Central memory CD4-positive, alpha-beta T cell (primary cell): ENCODE results near the gene PIGU.
A peak's percentile ranks its signal among the peaks of the same experiment; 100 is the strongest.

Experiments
- DNase-seq: peaks from one replicate; pipeline ENCODE4 v3.0.0; 2022

Gene PIGU

DNA sequence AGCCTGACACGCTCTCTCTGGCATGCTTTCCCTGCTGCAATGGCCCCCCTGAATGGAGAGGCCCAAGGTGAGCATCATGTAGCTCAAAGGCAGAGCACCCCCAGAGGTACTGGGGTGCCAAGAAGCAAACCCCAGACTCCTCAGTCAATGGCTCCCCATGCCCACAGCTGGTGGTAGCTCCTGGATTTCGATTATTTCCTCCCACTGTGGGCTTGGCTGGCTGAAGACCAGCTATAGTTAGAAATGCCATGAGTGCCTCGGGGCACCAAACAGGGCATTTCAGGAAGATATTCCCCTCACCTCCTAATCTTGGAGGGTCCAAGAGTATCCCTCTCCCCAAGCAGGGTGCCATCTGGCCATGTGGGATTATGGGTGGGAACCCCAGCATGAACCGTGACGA, 101.6 kb downstream of the PIGU start:
- DNase-seq, result no peak

DNA sequence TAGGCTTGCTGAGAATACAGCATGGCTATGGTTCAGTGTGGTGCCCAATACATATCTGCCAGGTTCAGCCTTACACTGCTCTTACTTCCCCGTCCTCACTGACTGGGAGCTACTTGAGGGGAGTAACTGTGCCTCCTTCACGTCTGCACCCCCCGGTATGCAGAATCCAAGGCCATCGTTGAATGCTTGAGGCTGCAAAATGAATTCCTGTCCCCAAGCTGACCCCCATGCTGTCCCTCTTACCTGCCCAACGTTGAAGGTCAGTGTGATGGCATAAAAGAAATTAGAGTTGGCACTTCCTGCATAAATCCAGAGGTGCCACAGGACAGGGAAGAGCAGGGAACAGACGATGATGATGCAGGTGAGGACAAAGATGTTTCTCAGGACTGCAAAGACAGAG, 102.0 kb downstream of the PIGU start:
- no peak for DNase-seq

DNA sequence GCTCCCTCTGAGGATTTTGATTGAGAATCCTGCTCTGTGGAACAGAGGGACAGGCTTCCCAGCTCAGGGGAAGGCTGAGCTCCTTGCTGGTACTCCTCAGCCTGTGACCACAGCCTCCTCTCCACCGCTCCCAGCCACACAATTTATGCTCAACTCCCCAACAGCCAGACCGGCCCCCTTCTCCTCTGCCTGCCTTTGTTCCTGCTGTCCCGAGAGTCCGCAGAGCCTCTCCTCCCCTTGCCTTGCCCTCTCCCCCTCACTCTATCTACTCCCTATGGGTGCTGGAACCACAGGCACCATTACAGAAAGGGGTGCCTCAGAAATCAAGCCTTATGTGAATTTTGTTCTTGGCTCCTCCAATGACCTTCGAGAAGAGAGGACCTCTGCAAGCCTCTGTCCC, 102.5 kb downstream of the PIGU start:
- no peak for DNase-seq

DNA sequence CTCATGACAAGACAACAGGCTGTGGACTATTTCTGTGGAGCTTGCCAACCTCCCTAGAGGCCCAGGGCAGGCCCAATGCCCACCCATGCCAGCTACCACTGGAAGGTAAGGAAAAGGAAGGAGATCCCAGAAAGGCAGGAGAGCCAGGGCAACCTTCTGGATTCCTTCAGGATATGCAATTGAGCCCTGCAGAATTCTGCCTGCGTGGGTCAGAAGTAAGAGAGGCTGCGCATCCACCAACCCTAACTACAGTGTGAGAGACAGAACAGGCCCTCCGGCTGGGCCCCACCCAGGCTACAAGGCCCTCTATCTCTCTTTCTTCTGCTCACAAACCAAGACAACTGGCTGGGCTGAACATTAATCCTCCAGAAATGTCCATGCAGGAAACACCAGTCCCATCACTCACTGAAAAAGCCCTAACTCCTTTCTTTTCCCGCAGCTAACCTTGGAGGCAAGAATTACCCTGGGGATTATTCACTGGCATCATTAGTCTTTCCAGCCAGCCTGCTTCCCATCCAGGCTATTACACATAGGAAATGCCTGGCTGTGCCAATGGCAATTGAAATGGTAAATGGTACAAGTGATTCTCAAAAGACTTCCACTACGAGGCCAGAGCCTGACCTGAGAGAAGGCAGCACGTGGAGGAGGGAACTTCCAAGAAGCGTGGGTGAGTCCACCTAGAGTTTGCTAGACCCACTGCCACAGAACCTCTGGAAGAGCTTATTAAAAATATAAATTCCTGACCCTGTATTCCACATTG, 103.2 kb downstream of the PIGU start:
- no peak for DNase-seq

DNA sequence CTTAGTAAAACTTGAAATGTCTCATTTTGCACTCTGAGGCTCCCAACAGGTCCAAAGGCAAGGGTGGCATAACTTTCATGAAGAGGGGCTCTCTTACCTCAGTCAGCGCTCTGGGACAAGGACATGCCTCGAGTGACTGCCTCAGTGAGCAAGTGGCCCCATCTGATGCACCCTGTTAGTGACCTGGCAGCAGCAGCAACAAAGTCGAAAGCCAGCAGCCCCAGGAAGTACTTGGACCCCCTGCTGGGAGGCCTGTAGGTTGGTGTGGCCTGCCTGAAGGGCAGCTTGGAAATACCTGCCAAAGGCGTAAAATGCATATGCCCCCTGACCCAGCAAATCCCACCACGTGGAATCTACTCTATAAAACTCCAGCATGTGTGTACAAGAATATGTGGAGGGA, 105.1 kb downstream of the PIGU start:
- DNase-seq, result no peak

DNA sequence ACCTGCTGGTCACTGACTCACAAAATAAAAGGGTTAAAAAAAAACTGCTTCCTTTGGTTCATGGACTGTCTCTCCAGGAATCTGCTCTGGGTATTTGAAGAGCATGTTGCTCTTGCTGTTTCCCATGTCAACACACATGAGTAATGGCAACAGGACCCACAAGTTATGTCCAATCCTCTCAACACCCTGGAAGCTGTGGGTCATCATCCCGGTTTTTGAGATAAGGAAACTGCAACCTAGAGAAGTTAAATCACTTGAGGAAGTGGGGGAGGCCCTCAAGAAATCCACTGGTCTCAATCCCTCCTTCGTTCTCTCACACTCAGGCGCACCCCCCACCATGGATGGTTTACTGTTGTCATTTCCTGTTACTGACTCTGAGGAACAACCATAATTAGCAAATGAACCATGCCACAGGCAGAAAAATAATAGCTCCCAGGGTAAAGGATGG, 106.0 kb downstream of the PIGU start:
- no peak for DNase-seq

DNA sequence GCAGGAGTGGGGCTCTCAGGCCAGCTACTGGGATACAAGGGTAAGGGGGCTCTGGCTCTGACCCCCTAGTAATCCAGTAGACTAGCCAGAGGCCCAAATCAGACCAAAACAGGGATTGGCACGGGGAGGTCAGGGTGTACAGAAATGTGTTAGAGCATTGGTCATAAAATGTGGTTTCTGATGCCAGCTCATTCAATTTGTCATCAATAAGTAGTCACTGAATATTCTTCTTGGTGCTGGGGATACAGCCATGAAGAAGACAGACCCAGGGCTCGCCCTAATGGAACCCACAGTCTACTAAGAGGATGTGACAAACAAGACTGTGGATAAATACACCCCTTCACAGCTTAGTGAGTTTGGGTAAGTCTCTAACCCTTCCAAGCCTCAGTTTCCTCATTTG, 107.3 kb downstream of the PIGU start:
- DNase-seq, result no peak

DNA sequence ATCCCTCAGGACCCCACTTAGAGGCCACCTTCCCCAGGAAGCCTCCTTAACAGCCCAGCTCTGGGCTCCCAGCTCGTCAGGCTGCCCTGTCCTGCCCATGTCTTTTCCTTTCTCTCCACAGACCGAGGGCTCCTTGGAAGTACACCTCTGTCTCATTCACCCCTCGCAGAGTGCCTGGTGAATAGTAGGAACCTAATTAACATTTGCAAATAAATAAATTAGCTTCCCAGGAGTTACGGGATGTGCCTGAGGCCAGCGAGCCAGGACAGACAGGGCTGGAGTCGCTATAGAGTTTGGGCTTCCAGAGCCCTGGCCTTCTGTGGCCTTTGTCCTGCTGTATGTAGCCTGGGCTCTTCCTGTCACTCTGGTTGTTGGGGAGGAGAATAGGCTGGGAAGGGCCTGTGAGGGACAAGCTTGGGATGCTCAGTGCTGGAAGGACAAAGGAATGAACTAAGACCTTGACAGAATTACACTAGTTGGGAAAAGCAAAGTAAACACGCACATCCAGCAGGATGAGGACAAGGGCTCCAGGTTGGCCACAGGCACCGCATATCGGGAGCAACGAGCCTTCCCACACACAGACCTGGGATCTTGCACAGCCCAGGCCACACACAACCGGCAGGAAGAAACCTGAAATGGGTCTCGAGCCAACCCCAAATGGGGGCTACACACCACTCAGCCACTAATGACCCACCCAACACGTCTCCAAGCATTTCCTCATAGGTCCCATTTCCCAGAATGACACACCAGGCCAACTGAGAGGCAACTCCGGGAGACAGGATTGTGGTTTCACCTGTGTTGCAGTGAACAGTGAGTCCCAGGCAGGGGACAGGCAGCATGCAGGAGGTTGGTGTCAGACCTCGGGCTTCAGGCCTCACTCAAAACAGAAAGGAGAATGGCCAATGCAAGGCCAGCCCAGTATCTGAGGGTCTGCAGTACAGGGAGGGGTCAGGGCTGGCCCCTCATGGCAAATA, 108.7 kb downstream of the PIGU start:
- DNase-seq, result no peak

DNA sequence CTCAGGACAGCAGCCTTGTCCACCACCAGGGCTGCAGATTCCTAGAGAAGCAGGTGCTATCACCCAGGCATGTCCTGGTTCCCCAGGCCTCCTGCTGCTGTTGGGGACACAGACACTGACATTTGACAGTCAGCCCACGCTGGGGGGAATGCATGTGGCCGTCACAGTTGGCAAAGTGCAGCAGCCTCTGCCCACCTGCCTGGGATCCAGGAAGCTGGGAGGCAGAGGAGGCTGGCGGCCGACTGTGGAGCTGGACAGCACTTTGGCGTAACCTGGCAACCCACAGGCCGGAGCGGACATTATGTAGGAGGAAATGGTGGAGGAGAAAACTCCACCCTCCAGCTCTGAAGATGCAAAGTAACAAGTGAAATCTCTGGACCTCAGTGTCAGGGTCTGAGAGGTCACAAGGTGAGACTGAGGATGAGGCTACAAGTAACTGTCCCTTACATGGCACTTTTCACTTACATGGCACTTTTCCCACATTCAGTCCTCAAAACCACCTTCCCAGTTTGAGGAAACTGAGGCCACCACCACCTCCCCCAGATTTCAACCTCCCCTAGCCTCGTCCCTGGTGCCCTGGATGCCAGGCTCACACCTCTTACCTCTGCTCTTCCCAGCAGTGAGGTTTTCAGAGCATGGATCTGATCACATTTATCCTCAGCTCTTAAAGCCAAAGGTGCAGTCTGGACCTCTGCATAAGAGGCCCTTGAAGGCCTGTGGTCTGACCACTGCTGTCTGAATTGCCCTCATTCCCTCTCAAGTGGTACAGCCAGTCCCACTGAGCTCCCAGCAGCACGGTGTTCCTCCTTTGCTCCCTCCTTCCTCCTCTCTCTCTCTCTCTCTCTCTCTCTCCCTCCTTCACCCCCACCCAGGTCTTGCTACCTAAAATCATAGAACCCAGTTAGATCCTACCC, 109.7 kb downstream of the PIGU start:
- DNase-seq, result no peak

DNA sequence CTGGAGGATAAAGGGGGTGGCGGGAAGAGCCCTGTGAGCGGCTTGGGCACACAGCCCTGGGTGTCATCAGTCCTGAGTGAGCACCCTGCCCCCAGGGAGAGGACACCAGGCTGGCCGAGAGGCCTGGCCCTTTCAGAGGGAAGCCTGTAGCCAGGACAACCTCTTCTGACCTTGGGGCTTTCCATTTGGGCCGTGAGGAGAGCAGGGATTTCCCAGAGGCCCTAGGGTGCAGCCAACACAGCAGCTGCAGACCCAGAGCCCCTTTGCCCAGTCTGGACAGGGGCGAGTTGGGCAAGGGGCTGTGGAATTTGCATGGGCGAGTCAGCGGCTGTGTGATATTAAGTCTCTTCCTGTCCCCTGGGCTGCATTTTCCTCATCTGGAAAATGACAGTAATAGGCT, 112.1 kb downstream of the PIGU start:
- no peak for DNase-seq

DNA sequence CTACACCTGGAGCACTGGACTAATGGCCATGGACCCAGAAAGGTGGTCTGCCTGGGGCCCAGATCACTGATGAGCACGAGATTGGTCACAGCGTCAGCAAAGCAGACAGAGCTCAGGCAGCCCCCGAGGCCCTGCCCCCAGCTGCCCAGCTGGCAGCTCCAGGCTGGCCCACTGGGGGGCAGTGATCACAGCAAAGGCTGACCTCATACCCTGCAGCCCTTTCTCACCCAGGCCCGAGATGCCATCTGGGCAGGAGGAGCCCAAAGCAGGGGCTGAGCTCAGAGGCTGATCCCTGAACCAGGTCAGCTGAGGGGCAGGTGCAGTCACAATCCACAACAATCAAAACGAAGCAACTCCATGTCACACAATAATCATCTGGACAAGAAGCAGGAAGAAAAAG, 114.3 kb downstream of the PIGU start:
- DNase-seq, result no peak

DNA sequence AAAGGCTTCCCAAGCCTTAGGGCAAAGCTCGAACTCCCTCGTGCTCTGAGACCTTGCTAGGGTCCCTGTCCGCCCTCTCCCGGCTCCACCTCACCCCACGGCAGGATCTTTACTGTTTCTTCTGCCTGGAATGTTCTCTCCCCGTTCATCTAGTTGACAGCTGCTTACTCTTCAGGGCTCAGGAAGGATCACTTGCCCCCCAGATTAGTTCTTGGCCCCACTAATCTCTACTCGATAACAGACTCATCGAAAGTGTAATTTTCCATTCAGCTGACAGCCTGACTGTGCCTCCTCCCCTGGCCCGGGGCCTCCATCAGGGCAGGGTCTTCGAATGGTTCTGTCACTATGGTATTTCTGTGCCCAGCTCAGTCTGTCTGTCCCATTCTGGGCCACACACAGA, 115.2 kb downstream of the PIGU start:
- DNase-seq, result no peak

DNA sequence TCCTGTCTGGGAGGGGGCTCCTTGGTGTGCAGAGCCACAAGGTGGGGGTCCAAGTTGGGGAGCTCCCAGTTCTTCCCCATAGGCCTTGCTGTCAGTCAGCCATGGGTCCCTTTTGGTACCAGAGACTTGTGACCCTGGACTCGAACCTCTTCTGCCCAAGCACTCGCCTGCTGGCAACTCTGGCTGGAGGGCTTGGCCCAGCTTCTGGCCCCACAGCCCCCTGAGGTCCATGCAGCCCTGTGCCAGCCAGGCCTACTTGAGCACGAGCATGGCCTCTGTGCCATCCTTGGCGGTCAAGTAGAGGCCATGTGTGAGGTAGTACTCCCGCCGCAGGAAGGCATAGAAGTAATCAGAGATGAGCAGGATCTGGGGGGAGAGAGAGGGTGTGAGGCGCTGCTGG, 116.3 kb downstream of the PIGU start:
- DNase-seq, result no peak

DNA sequence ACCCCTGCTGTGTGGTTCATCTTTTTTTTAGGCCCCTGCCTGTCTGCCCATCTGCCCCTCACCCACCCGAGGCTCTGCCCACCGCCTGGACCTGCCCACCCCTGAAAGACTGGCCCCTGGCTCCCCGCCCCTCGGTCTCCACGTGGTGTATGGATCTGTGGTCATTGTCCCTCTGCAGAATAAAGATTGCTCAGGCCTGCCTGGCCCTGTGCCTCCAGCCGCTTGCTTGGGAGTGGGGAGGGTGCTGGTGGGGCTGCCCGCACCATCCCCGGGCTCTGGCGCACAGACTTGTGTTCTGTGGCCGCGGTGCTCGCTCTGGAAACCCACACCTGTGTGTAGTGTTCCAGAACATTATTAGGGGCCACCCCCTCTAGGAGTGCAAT, 116.8 kb downstream of the PIGU start:
- no peak for DNase-seq

DNA sequence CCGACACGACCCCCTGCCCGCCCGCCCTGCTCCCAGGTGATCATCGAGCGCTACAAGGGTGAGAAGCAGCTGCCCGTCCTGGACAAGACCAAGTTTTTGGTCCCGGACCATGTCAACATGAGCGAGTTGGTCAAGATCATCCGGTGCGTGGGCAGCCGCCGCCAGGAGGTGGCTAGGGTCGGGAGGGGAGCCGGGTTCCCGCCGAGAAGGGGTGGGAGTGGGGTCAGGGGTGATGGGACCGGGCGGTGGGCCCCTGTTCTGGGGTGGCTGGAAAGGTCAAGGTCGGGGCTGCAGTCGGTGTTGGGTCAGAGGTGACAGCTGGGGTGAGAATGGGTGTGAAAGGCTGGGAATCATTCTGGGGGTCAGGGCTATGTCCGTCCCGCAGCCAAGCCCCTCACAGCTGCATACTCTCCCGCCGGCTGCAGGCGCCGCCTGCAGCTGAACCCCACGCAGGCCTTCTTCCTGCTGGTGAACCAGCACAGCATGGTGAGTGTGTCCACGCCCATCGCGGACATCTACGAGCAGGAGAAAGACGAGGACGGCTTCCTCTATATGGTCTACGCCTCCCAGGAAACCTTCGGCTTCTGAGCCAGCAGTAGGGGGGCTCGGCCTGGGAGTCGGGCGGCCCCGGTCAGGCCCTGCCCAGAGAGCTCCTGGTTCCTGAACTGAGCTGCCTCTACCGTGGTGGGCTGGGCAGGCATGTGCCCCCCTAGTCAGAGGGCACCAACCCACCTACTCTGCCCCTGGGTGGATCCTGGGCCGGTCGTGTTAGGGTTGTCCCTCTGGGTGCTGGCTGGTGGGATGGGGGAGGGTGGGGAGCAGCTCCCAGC, 117.4 kb downstream of the PIGU start:
- no peak for DNase-seq

DNA sequence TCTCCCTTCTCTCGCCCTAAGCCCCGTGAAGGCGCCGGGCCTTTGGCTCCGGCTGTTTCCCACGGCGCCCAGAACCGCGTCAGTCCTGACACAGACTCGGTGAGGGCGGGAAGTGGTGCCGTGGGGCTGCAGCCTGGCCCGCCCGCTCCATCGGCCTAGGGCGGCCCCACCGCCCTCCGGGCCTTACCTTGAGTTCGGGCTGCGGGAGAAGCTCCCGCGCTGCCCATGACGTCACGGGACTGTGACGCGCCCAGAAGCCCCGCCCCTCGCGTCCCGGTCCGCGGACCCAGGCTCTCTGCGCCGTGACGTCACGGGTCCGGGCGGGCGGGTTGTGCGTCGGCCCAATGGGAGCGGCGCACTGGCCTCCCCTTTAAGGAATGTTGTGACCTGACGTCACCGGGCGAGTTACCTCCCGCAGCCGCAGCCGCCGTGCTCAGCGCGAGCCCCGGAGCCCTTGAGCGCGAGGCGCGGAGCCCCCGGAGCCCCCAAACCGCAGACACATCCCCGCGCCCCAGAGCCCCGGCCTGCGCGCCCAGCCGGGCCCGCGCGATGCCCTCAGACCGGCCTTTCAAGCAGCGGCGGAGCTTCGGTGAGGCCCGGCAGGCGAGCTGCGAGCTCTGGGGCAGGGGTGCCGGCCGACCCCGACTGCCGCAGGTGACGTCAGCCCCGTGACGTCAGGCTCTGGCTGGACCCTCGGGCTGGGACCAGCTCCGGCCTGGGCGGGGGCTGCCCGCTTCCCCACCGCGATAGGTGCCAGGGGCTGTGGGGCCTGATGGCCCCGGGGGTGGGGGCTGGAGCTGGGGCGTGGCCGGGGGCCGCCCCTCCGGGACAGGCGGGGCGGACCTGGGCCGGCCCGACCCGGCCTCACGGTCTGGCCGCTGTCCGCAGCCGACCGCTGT, 118.3 kb downstream of the PIGU start, which contains the start of gene MAP1LC3A:
MAP1LC3A (plus strand) TSS at position 399 of the 899 bp plus-strand sequence; CDS start at position 550, 151 bp downstream.
- DNase-seq, result peak; percentile 94

DNA sequence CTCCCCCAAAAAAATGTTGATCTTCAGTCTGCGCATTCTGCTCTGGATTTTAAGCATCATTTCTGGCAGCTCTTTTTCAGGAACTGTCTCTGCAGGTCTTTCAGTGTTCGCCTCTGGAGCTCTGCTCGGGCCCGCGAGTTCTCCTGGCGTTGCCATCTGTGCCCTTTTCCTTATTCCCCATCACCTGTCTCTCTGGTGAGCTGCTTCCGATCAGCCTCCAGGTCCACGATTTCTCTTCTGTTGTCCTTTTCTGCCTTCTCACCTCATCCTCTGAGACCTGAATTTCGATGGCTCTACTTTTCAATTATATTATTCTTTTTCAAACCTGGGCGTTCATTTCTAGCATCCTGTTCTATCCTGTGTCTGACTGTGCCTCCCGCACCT, 119.0 kb downstream of the PIGU start:
- no peak for DNase-seq

DNA sequence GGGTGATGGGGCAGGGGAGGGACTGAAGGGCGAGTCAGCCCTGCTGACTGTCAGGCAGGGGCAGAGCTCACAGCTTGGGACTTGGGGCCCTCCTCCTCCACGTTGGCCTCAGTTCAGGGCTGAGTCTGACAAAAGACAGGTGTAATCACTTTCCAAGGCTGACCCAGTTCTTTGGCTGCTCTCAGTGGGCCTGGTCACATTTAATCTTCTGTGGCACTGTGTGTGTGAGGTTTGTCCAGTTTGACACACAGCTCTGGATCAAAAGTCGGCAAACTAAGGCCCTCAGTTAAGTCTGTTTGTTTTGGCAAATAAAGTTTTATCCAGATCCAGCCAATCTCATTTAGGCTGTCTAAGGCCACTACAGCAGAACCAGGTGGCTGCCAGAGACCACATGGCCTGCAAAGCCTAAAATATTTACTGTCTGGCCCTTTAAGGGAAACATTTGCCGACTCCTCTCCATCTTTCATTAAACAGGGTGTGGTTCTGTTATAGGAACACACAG, 123.5 kb downstream of the PIGU start:
- no peak for DNase-seq

DNA sequence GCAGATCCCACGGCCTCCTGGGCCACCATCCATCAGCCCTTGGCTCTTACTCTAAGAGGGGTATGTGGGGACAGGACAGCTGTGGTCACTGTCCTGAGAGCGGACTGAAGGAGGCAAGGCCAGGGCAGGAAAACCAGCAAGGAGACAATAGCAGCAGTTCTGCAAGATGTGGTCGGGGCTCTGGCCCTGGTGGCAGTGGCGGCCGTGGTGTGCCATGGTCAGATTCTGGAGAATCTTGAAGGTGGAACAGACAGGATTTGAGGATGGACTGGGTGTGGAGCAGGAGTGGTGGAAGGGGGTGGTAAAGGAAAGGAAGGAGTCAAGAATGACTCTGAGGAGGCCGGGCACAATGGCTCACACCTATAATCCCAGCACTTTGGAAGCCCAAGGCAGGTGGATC, 124.3 kb downstream of the PIGU start:
- DNase-seq, result no peak

DNA sequence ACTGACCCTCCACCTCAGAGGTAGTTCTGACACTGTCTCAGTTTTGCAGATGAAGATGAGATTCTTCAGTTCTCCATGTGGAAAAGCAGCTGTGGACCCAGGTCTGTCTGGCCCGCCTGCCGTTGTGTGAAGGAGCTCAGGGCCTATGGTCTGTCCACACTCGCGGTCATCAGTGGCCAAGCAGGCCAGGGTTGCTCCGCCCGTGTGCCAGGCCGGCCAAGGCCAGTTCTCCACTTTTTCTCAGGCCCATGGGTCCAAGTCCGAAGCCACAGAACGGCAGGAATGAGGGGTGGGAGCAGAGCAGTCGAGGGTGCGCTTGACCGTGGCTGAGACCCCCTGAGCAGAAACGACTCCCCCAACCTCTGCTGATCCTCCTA, 127.0 kb downstream of the PIGU start:
- no peak for DNase-seq
